OCI-M2 (cell line): ENCODE results near the gene TAF11L13.

ENCODE experiments used
- DNase-seq: peaks from one replicate; lab custom pipeline; 2025; ENCODE audit not compliant: unreplicated experiment; lab: John Stamatoyannopoulos, UW

TAF11L13 gene

DNA sequence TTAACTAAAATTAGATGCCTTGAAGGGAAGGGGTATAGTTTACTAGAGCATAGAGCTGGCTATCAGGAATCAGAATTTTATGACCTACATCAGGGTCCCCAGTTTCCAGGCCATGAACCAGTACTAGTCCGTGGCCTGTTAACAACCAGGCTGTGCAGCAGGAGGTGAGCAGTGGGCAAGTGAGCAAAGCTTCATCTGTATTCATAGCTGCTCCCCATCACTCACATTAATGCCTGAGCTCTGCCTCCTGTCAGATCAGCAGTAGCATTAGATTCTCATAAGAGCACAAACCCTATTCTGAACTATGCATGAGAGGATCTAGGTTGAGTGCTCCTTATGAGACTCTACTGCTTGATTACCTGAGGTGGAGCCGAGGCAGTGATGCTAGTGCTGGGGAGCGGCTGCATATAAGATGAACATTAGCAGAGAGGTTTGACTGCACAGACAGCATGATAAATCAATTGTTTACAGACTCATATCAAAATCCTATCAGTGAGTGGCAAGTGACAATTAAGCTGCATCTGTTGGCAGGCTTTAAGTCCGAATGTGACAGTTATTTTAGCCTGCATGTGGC lies 47.0 kb downstream of the TAF11L13 start:
- DNase-seq: no peak

DNA sequence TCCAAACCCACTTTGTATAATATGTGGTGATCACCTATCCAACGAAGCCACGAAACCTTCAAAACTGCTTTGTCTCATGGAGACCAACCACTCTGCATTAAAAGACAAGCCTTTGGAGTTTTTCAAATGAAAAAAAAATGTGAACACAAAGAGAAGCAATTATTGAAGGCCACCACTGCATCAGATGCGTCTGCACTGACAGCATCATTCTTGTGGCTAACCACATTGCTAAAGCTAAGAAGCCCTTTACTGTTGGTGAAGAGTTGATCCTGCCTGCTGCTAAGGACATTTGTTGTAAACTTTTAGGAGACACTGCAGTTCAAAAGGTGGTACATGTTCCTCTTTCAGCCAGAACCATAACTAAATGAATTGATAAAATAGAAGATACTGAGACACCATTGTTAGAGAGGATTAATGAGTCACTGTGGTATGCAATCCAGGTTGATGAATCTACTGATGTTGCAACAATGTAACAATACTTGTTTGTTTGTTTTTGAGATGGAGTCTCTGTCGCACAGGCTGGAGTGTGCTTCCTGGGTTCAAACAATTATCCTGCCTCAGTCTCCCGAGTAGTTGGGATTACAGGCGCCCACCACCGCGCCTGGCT lies 47.8 kb downstream of the TAF11L13 start:
- DNase-seq: no peak

- no peak for DNase-seq
Observed at GRCh38 chr5:17680737-17681136, 48.8 kb downstream of the TAF11L13 start.
